Transverse colon (tissue), 4 donors: Measurements from ENCODE around the gene NDE1. TPM values are rescaled to one million over a fixed set of nuclear protein-coding genes. Genes with fewer than 3 reads are reported as not detected.
"Not testable (repeated sequence)": the region's sequence is repeated elsewhere in the genome, so short reads cannot be mapped to it uniquely, and the experiment has no call there.

Experiments used
- DNase-seq: peaks from one replicate; pipeline ENCODE4 v3.0.0-alpha.2; 2019
- H3K27ac ChIP-seq, 4 donors: fragments of 200-600 bp; sonication (generic); 2 replicates each; pipeline ENCODE4 v1.5.1; 2016 to 2018; ENCODE audit warnings: inconsistent platforms in 4 of 4
- H3K27me3 ChIP-seq: fragments of 200-600 bp; sonication (generic); 2 replicates; pipeline ENCODE4 v1.5.1; 2017; ENCODE audit warnings: inconsistent platforms
- H3K36me3 ChIP-seq, 4 donors: fragments of 200-600 bp; sonication (generic); 2 replicates each; pipeline ENCODE4 v1.5.1; 2017 to 2019; ENCODE audit warnings: inconsistent platforms in 4 of 4
- H3K4me1 ChIP-seq, 4 donors: fragments of 200-600 bp; sonication (generic); 2 replicates each; pipeline ENCODE4 v1.5.1; 2017 to 2020; ENCODE audit warnings: inconsistent platforms in 4 of 4
- H3K4me3 ChIP-seq, 4 donors: fragments of 200-600 bp; sonication (generic); 1 replicate in 1 of 4; 2 replicates in 3 of 4; pipeline versions ENCODE4 v1.5.1 to v1.6.1; 2017 to 2019; ENCODE audit warnings: inconsistent platforms in 4 of 4
- H3K9me3 ChIP-seq, 2 donors: fragments of 200-600 bp; sonication (generic); 2 replicates each; pipeline ENCODE4 v1.5.1; 2017 to 2019; ENCODE audit warnings: inconsistent platforms in 2 of 2
- EP300 ChIP-seq: sonication (generic); formaldehyde crosslinking; IDR thresholded peaks from one replicate; pipeline ENCODE4 v1.6.1; 2017; ENCODE audit warnings: antibody characterized with exemption, low read depth
- POLR2A ChIP-seq: fragments of 450-650 bp; IDR thresholded peaks from one replicate; pipeline ENCODE4 v1.6.1; 2016; ENCODE audit warnings: antibody characterized with exemption, mild to moderate bottlenecking, moderate library complexity
- POLR2AphosphoS5 ChIP-seq, 3 donors: sonication (generic); formaldehyde crosslinking; IDR thresholded peaks; one replicate each; pipeline ENCODE4 v1.6.1; 2016; ENCODE audit warnings: antibody characterized with exemption in 3 of 3
- WGBS, 2 donors: methylation state at CpG; one replicate each; pipeline ENCODE4 v1.1.5; 2018; ENCODE audit warnings: low coverage in 1 of 2; 5-methylcytosine and 5-hydroxymethylcytosine counted together
- in situ Hi-C, 4 donors: fragments of 200-750 bp; cut with MboI; loops; one replicate each; pipeline versions ENCODE4 v1.15.0 to v1.15.1; 2017; ENCODE audit warnings: low sequenced_read_pairs in 3 of 4, low pct_ligation_motif_present in 1 of 4, low pct_unique_long_range_greater_than_20kb in 1 of 4
- intact Hi-C: fragments of 100-400 bp; cut with DNase I; formaldehyde crosslinking; loops from one replicate; pipeline ENCODE4 v1.15.1; 2023; ENCODE audit warnings: low total_unique reads
- total RNA-seq, 4 donors: library from RNA; depleted of rRNA; stranded (reverse); fragments of >200 nt; gene quantifications; one replicate each; pipeline ENCODE4 v1.1.0, GENCODE V29; 2016
- TF ChIP-seq, protein P1 (sequence below), 5 experiments: fragments of 200-600 bp in 3 of 5; fragments of 450-650 bp in 2 of 5; sonication (generic) in 3 of 5; IDR thresholded peaks; 1 replicate in 2 of 5; 2 replicates in 3 of 5; pipeline ENCODE4 v1.5.1; 2016 to 2017; ENCODE audit warnings: antibody characterized with exemption in 5 of 5, inconsistent platforms in 3 of 5, mild to moderate bottlenecking in 2 of 5, moderate library complexity in 1 of 5

Gene NDE1
- total RNA-seq, 4 donors from 2014 or later = 21.0 to 47.6 (median 36.3) TPM

DNA sequence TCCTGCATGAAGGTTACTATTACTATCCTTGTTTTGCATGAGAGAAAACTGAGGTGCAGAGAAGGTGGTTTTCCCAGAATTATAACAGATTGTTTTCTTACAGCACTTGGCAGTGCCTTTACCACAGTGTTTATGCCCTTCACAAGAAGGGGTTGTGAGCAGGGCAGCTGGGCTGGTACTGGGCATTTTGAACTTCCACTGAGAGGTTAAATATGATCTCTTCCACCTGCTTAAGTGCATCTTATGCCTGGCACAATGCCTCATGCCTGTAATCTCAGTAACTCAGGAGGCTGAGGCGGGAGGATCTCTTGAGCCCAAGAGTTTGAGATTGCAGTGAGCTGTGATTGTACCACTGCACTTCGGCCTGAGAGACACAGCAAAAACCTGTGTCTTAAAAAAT lies 36.2 kb downstream of the NDE1 start:
- TF ChIP-seq POLR2AphosphoS5 (IDR thresholded peaks at IDR 0.05) (no peak), EP300 (no peak), POLR2A (no peak)
- TF ChIP-seq, protein P1, sequence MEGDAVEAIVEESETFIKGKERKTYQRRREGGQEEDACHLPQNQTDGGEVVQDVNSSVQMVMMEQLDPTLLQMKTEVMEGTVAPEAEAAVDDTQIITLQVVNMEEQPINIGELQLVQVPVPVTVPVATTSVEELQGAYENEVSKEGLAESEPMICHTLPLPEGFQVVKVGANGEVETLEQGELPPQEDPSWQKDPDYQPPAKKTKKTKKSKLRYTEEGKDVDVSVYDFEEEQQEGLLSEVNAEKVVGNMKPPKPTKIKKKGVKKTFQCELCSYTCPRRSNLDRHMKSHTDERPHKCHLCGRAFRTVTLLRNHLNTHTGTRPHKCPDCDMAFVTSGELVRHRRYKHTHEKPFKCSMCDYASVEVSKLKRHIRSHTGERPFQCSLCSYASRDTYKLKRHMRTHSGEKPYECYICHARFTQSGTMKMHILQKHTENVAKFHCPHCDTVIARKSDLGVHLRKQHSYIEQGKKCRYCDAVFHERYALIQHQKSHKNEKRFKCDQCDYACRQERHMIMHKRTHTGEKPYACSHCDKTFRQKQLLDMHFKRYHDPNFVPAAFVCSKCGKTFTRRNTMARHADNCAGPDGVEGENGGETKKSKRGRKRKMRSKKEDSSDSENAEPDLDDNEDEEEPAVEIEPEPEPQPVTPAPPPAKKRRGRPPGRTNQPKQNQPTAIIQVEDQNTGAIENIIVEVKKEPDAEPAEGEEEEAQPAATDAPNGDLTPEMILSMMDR (IDR thresholded peaks at IDR 0.05) = no peak
- Histone ChIP-seq H3K27me3 (no peaks in the 10 kb centered on the region), H3K27ac (no peak overlapping the region), H3K9me3 (no peaks in the 10 kb centered on the region), H3K4me1 (peaks cover 0 to 3% (median 0%) of the 10 kb centered on the region in 4 donors), H3K4me3 (no peak overlapping the region), H3K36me3 (peaks cover 0 to 43% (median 11%) of the 10 kb centered on the region in 4 donors)
- in situ Hi-C loops (no loop called here), intact Hi-C loops (no loop called here)
- no peak for DNase-seq
- 100% methylated on average over 1 to 2 of the region's 2 CpGs for WGBS, 2 donors

DNA sequence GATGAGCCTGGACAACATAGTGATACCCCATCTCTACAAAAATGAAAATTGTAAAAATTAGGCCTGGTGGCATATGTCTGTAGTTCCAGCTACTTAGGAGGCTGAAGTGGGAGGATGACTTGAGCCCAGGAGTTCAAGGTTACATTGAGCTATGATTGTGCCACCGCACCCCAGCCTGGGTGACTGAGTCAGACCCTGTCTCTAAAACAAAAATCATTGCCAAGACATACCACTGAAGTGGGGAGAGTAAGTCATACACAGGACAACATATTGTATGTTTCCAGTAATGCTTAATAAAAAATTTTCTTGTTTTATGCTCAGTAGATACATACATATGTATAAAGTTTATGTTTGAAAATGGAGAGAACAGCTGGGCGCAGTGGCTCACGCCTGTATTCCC lies 39.2 kb downstream of the NDE1 start:
- DNase-seq = no peak
- H3K27ac ChIP-seq = no peak overlapping the region
- no peaks in the 10 kb centered on the region for H3K27me3 ChIP-seq
- no peak overlapping the region for H3K4me3 ChIP-seq
- WGBS, 2 donors = 98 to 100% methylated on average over 1 to 3 of the region's 3 CpGs
- H3K4me1 ChIP-seq = no peaks in the 10 kb centered on the region
- in situ Hi-C loops (no loop called here), intact Hi-C loops (no loop called here)
- H3K9me3 ChIP-seq = no peaks in the 10 kb centered on the region
- peaks cover 0 to 65% (median 20%) of the 10 kb centered on the region in 4 donors for H3K36me3 ChIP-seq
- TF ChIP-seq POLR2A = no peak
- TF ChIP-seq, protein P1 (IDR thresholded peaks at IDR 0.05) = no peak
- TF ChIP-seq POLR2AphosphoS5 (IDR thresholded peaks at IDR 0.05) = no peak
- TF ChIP-seq EP300 = no peak

DNA sequence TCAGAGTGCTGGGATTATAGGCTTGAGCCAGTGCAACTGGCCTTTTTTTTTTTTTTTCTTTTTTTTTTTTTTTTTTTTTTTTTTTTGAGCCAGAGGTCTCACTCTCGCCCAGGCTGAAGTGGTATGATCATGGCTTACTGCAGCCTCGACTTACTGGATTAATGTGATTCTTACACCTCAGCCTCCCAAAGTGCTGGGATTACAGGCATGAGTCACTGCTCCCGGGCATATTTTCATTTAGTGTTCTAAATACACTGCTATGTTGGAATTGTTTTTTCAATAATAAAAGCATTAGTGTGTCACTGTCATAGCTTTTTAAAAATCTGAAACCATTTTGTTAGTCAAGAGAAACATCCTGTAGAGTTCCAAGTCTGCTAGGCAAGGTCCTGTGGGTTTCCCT lies 40.3 kb downstream of the NDE1 start:
- no peaks in the 10 kb centered on the region for H3K27me3 ChIP-seq
- WGBS, 2 donors = 86 to 90% methylated on average over 3 of the region's 3 CpGs
- H3K27ac ChIP-seq = no peak overlapping the region
- no peaks in the 10 kb centered on the region for H3K4me1 ChIP-seq
- no peak overlapping the region for H3K4me3 ChIP-seq
- intact Hi-C loops = no loop called here
- no peaks in the 10 kb centered on the region for H3K9me3 ChIP-seq
- H3K36me3 ChIP-seq = peaks cover 0 to 63% (median 23%) of the 10 kb centered on the region in 4 donors
- in situ Hi-C loops = no loop called here
- no peak for DNase-seq
- TF ChIP-seq POLR2AphosphoS5 (IDR thresholded peaks at IDR 0.05) = no peak
- no peak for TF ChIP-seq POLR2A
- TF ChIP-seq EP300 = no peak
- TF ChIP-seq, protein P1 (IDR thresholded peaks at IDR 0.05) = no peak

DNA sequence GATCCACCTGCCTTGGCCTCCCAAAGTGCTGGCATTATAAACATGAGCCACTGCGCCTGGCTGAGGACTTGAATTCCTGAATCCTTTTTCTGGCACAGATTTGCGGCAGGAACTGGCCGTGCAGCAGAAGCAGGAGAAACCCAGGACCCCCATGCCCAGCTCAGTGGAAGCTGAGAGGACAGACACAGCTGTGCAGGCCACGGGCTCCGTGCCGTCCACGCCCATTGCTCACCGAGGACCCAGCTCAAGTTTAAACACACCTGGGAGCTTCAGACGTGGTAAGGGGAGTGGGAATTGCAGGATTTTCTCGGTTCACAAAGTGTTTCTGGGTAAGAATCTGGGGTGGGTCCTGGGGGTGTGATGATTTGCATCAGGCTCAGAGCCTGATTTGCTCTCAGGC lies 41.0 kb downstream of the NDE1 start:
- no peaks in the 10 kb centered on the region for H3K27me3 ChIP-seq
- no peaks in the 10 kb centered on the region for H3K9me3 ChIP-seq
- H3K4me1 ChIP-seq = no peaks in the 10 kb centered on the region
- DNase-seq = no peak
- in situ Hi-C loops = no loop called here
- peaks cover 0 to 68% (median 24%) of the 10 kb centered on the region in 4 donors for H3K36me3 ChIP-seq
- no peak overlapping the region for H3K4me3 ChIP-seq
- intact Hi-C loops = no loop called here
- 80 to 94% methylated on average over 1 to 10 of the region's 10 CpGs for WGBS, 2 donors
- no peak overlapping the region for H3K27ac ChIP-seq
- TF ChIP-seq POLR2AphosphoS5 (IDR thresholded peaks at IDR 0.05) (no peak), EP300 (no peak), POLR2A (no peak)
- TF ChIP-seq, protein P1 (IDR thresholded peaks at IDR 0.05) = no peak

DNA sequence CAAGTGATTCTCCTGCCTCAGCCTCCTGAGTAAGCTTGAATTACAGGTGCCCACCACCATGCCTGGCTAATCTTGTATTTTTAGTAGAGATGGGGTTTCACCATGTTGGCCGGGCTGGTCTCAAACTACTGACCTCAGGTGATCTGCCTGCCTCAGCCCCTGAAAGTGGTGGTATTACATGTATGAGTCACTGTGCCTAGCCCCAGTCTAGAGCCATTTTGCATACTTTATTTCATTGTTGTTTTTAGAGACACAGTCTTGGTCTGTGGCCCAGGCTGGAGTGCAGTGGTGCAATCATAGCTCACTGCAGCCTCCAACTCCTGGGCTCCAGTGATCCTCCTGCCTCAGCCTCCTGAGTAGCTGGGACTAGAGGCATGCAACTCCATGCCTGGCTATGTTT lies 42.5 kb downstream of the NDE1 start:
- H3K4me1 ChIP-seq, intact Hi-C loops, H3K4me3 ChIP-seq, H3K27me3 ChIP-seq, DNase-seq, in situ Hi-C loops, H3K9me3 ChIP-seq, H3K27ac ChIP-seq: not testable (repeated sequence)
- H3K36me3 ChIP-seq = peaks cover 0 to 77% (median 27%) of the 10 kb centered on the region in 4 donors
- WGBS, 2 donors = 100% methylated on average over 1 of the region's 1 CpG; no CpG with 5 or more reads in 1 of the 2 donors
